Measurements from ENCODE around the gene CTSC.

- TF ChIP-seq CTCF (IDR thresholded peaks at IDR 0.05): no peak
- TF ChIP-seq POLR2A (IDR thresholded peaks at IDR 0.05): no peak
- TF ChIP-seq EP300 (IDR thresholded peaks at IDR 0.05): no peak
Measured at GRCh38 chr11:88310246-88310645, 27.3 kb downstream of the CTSC start.

Data from ovary (tissue), 3 donors.